Heart left ventricle (tissue), 16 donors: ENCODE data around the gene SPON2. TPM values are rescaled to one million over a fixed set of nuclear protein-coding genes. Genes with fewer than 3 reads are reported as not detected.
A peak's percentile ranks its signal among the peaks of the same experiment; 100 is the strongest.

Experiments used
- ATAC-seq, 4 donors: fragments of 200-7000 bp; cut with Tn5 transposase; one replicate each; pipeline ENCODE4 v1.9.1; 2020 to 2022; ENCODE audit warnings: moderate library complexity in 4 of 4, mild to moderate bottlenecking in 3 of 4, moderate number of reproducible peaks in 1 of 4
- DNase-seq, 5 donors: peaks; one replicate each; pipeline ENCODE4 v3.0.0-alpha.2; 2020
- H3K27ac ChIP-seq, 12 donors: fragments of 200-600 bp; sonication (generic) in 4 of 12; one replicate each; pipeline versions ENCODE4 v1.5.0 to v1.8.0; 2016 to 2022; ENCODE audit warnings: mild to moderate bottlenecking in 2 of 12
- H3K27me3 ChIP-seq, 9 donors: fragments of 200-600 bp; sonication (generic) in 2 of 9; one replicate each; pipeline versions ENCODE4 v1.5.1 to v1.8.0; 2016 to 2022; ENCODE audit warnings: mild to moderate bottlenecking in 3 of 9
- H3K36me3 ChIP-seq, 9 donors: fragments of 200-600 bp; sonication (generic) in 2 of 9; one replicate each; pipeline versions ENCODE4 v1.5.0 to v1.8.0; 2018 to 2022; ENCODE audit warnings: mild to moderate bottlenecking in 2 of 9
- H3K4me1 ChIP-seq, 12 donors: fragments of 200-600 bp; sonication (generic) in 4 of 12; one replicate each; pipeline versions ENCODE4 v1.5.0 to v1.8.0; 2016 to 2022; ENCODE audit warnings: mild to moderate bottlenecking in 3 of 12
- H3K4me3 ChIP-seq, 12 donors: fragments of 200-600 bp; sonication (generic) in 4 of 12; one replicate each; pipeline versions ENCODE4 v1.5.0 to v1.8.0; 2017 to 2022; ENCODE audit warnings: mild to moderate bottlenecking in 9 of 12, moderate library complexity in 4 of 12
- H3K9me3 ChIP-seq, 12 donors: fragments of 200-600 bp; sonication (generic) in 4 of 12; one replicate each; pipeline versions ENCODE4 v1.5.0 to v1.8.0; 2016 to 2022; ENCODE audit warnings: mild to moderate bottlenecking in 1 of 12
- CTCF ChIP-seq, 12 donors: fragments of 200-600 bp; sonication (generic) in 4 of 12; IDR thresholded peaks; one replicate each; pipeline versions ENCODE4 v1.5.0 to v1.8.0; 2018 to 2022; ENCODE audit warnings: antibody characterized with exemption in 12 of 12, mild to moderate bottlenecking in 5 of 12
- POLR2A ChIP-seq, 2 donors: fragments of 450-650 bp; IDR thresholded peaks; one replicate each; pipeline ENCODE4 v1.6.1; 2017; ENCODE audit warnings: antibody characterized with exemption in 2 of 2, mild to moderate bottlenecking in 2 of 2, moderate library complexity in 2 of 2
- WGBS, 4 donors: extraction: QIAGEN DNeasy Blood & Tissue Kit in 2 of 4; methylation state at CpG; one replicate each; pipeline versions ENCODE4 v1.1.5 to v1.1.7; 2013 to 2018; 5-methylcytosine and 5-hydroxymethylcytosine counted together
- intact Hi-C, 10 donors: fragments of 100-400 bp; cut with DNase I; formaldehyde crosslinking; loops; one replicate each; pipeline versions ENCODE4 v1.11.1 to v1.14.2; 2022
- polyA plus RNA-seq, 2 donors: library from polyadenylated mRNA; stranded (reverse); fragments of 200-250 nt; gene quantifications; one replicate each; pipeline ENCODE4 v1.2.3, GENCODE V29; 2013
- total RNA-seq, 9 donors: library from RNA; depleted of rRNA in 2 of 9; stranded (reverse); fragments of >200 nt in 2 of 9; fragmentation: NEBNext Ultra II Directional in 3 of 9; extraction: Animal tissue kit (Norgen Biotek cat#: 25700) in 3 of 9; gene quantifications; one replicate each; pipeline versions ENCODE4 v1.1.0 to v1.2.4, GENCODE V29; 2016 to 2023
- donor health status: ischemic (EF 13 %, LVEDD 7.1; RV severe dilation, severe dysfunction).
- donor health status: healthy with polysubstance abuse.
- donor health status: DM: no; HTN: yes; CAD: no.
- donor health status: DM: no; HTN: no; CAD: no.
- donor health status: ischemic (EF 25% LVEDD 6.9; RV normal size, moderate dysfunction).
- donor health status: ischemic (EF 25% LVEDD 5.7; RV mildly dilated, moderate dysfunction).
- donor health status: healthy.
- donor health status: DM: yes; HTN: yes; CAD: no.
- donor health status: ischemic (EF 35%, LVEDD 5.7; RV mildly dilated, moderate dysfunction).
- donor health status: nonischemic (EF 11% LVEDD 7.7; RV severe dilation, severe dysfunction).
- donor health status: DM: yes; HTN: yes; CAD: no.
- donor health status: PGD.
- donor health status: ischemic (EF 29% LVEDD 5.4; RV normal size, mild dysfunction).
- donor health status: nonischemic (EF 23%, LVEDD 6.1; RV moderate dilation, normal function).

SPON2 gene
- total and polyA plus RNA-seq, 11 donors, result 7.8 to 36.3 (median 13.7) TPM

GRCh38 chr4:1179089-1179441 is 6.7 kb upstream of the SPON2 start:
- H3K27me3 ChIP-seq, result no peaks in the 10 kb centered on the region
- peaks cover 0 to 24% (median 6%) of the 10 kb centered on the region in 12 donors for H3K4me1 ChIP-seq
- 33 to 61% (median 50%) methylated on average over 7 of the region's 7 CpGs for WGBS, 4 donors
- ATAC-seq, result no peak
- peak in 1 of 5 donors; percentile 61 for DNase-seq
- H3K4me3 ChIP-seq, result no peak overlapping the region
- peak overlapping the region in 3 of 12 donors; percentile 49 to 84 (median 82) for H3K27ac ChIP-seq
- no peaks in the 10 kb centered on the region for H3K36me3 ChIP-seq
- TF ChIP-seq CTCF (IDR thresholded peaks at IDR 0.05), result no peak
- TF ChIP-seq POLR2A (IDR thresholded peaks at IDR 0.05), result no peak
- intact Hi-C loops, result no loop called here
- peaks cover 0 to 27% (median 10%) of the 10 kb centered on the region in 12 donors for H3K9me3 ChIP-seq

GRCh38 chr4:1178300-1179088 is 6.1 kb upstream of the SPON2 start:
- no peak for ATAC-seq
- Histone ChIP-seq H3K4me1 (peaks cover 0 to 27% (median 11%) of the 10 kb centered on the region in 12 donors), H3K9me3 (peaks cover 0 to 27% (median 10%) of the 10 kb centered on the region in 12 donors), H3K27ac (peak overlapping the region in 5 of 12 donors; percentile 34 to 84 (median 82)), H3K27me3 (peaks cover 0 to 3% (median 0%) of the 10 kb centered on the region in 9 donors), H3K36me3 (no peaks in the 10 kb centered on the region), H3K4me3 (no peak overlapping the region)
- no peak for TF ChIP-seq POLR2A (IDR thresholded peaks at IDR 0.05)
- no peak for TF ChIP-seq CTCF (IDR thresholded peaks at IDR 0.05)
- 75 to 86% (median 81%) methylated on average over 10 to 11 of the region's 11 CpGs for WGBS, 4 donors
- no peak for DNase-seq
- intact Hi-C loops, result no loop called here

- H3K27ac ChIP-seq, result peak overlapping the region in 11 of 12 donors; percentile 34 to 86 (median 64)
Measured at GRCh38 chr4:1177274-1178141, 5.1 kb upstream of the SPON2 start.

More at GRCh38 chr4:1177274-1178141, 5.1 kb upstream of the SPON2 start:
- Histone ChIP-seq H3K9me3 (peaks cover 0 to 25% (median 10%) of the 10 kb centered on the region in 12 donors), H3K36me3 (no peaks in the 10 kb centered on the region), H3K4me3 (no peak overlapping the region), H3K4me1 (peaks cover 0 to 35% (median 18%) of the 10 kb centered on the region in 12 donors), H3K27me3 (peaks cover 0 to 10% (median 0%) of the 10 kb centered on the region in 9 donors)
- no peak for TF ChIP-seq CTCF (IDR thresholded peaks at IDR 0.05)
- no peak for TF ChIP-seq POLR2A (IDR thresholded peaks at IDR 0.05)
- DNase-seq (peak in 3 of 5 donors; percentile 63 to 79 (median 69)), ATAC-seq (peak; percentile 69 to 92 (median 82))
- intact Hi-C loops, result no loop called here
- WGBS, 4 donors, result 59 to 73% (median 68%) methylated on average over 17 to 28 of the region's 28 CpGs
